ENCODE data around the gene DNAH1. TPM values are rescaled to one million over a fixed set of nuclear protein-coding genes. Genes with fewer than 3 reads are reported as not detected.

The DNAH1 gene
- total and polyA plus RNA-seq, 2 experiments from 2014 or later = 0.81 to 4.0 TPM

DNA sequence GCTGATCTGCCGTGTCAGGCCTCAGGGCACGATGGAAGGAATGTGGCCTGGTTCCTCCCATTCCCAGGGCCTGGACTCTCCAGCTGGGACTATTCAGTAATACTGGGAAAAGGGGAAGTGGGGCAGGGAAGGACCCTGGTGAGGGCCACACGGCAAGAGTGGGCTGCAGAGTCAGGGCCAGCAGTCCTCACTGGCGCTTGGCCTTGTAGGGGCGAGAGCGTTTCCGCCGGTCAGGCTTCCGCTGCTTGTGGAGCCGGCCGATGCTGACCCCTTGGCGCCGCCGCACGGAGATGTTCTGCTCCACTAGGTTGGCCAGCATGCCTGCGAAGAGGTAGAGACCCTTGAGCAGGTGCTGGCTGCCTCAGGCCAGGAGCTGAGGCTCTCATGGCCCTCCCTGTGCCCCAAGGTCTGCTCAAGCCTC is 86.0 kb downstream of the DNAH1 start:
- no peaks in the 10 kb centered on the region for H3K9me2 ChIP-seq (ENCODE audit: insufficient read depth)
- no peak overlapping the region for H3K4me3 ChIP-seq
- WGBS, 2 experiments (ENCODE audit: low coverage in 1 of 2, low lambda C conversion rate in 2 of 2, missing lambda C conversion rate in 2 of 2) = 92 to 94% methylated on average over 16 of the region's 16 CpGs
- no peak overlapping the region for H3K27ac ChIP-seq
- no peak overlapping the region for H3K9ac ChIP-seq
- DNase-seq = no peak
- H2AFZ ChIP-seq = no peak overlapping the region
- peaks cover 6% of the 10 kb centered on the region; the same call in 1 of the 2 replicates for H3K36me3 ChIP-seq (ENCODE audit: low read depth)
- no peaks in the 10 kb centered on the region for H3K4me1 ChIP-seq (ENCODE audit: insufficient read depth)
- no peak for TF ChIP-seq EZH2phosphoT487 (IDR thresholded peaks at IDR 0.05; ENCODE audit: insufficient read depth, low read depth)
- TF ChIP-seq EZH2 (IDR thresholded peaks at IDR 0.05; ENCODE audit: insufficient read depth, poor library complexity, severe bottlenecking) = no peak
- no peak overlapping the region for H3K4me2 ChIP-seq (ENCODE audit: unreplicated experiment)
- no peaks in the 10 kb centered on the region for H3K9me3 ChIP-seq (ENCODE audit: low read depth)
- H3K27me3 ChIP-seq (replicated peaks; ENCODE audit: insufficient read depth) = no peaks in the 10 kb centered on the region
- peaks cover 8% of the 10 kb centered on the region for H3K79me2 ChIP-seq (ENCODE audit: insufficient read depth)
- in situ Hi-C loops (cut with MboI) = no loop called here
- H4K20me1 ChIP-seq (ENCODE audit: insufficient read depth) = no peaks in the 10 kb centered on the region
- no peaks in the 10 kb centered on the region for H3F3A ChIP-seq (ENCODE audit: insufficient read depth)

DNA sequence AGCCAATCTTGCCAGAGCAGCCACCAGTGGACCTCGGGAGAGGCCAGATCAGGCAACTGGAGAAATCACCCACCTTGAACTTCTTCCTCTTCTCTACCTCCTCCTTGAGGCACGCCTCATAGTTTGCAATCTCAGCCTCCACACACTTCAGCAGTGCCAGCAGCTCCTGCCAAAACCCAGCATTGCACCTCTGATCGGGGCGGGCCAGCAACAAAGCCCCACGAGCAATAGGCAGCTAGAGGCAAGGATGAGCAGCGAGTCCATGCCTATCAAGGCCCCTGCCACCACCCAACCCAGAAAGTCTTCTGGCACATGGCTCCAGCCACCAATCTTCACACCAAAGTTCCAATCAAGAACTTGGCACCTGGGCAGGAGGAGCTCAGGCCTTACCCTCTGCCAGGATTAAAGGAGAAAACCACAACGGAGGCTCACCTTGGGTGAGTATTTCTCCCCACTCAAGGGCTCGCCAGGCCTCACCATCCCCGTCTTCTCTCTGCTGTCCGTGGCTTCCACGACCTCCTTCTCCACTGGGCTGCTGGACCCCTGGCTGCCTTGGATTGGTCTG is 86.7 kb downstream of the DNAH1 start:
- in situ Hi-C loops (cut with MboI) = no loop called here
- WGBS, 2 experiments (ENCODE audit: low coverage in 1 of 2, low lambda C conversion rate in 2 of 2, missing lambda C conversion rate in 2 of 2) = 88 to 92% methylated on average over 11 of the region's 11 CpGs
- Histone ChIP-seq H3K9me3 (ENCODE audit: low read depth) (no peaks in the 10 kb centered on the region), H3F3A (ENCODE audit: insufficient read depth) (no peaks in the 10 kb centered on the region), H3K9ac (no peak overlapping the region), H3K27me3 (replicated peaks; ENCODE audit: insufficient read depth) (no peaks in the 10 kb centered on the region), H3K36me3 (ENCODE audit: low read depth) (peaks cover 6% of the 10 kb centered on the region; the same call in 1 of the 2 replicates), H3K27ac (no peak overlapping the region), H3K4me1 (ENCODE audit: insufficient read depth) (no peaks in the 10 kb centered on the region), H3K9me2 (ENCODE audit: insufficient read depth) (no peaks in the 10 kb centered on the region), H2AFZ (no peak overlapping the region), H4K20me1 (ENCODE audit: insufficient read depth) (no peaks in the 10 kb centered on the region), H3K4me2 (ENCODE audit: unreplicated experiment) (no peak overlapping the region), H3K79me2 (ENCODE audit: insufficient read depth) (peaks cover 14% of the 10 kb centered on the region), H3K4me3 (no peak overlapping the region)
- no peak for DNase-seq
- TF ChIP-seq EZH2 (IDR thresholded peaks at IDR 0.05; ENCODE audit: insufficient read depth, poor library complexity, severe bottlenecking) = no peak

DNA sequence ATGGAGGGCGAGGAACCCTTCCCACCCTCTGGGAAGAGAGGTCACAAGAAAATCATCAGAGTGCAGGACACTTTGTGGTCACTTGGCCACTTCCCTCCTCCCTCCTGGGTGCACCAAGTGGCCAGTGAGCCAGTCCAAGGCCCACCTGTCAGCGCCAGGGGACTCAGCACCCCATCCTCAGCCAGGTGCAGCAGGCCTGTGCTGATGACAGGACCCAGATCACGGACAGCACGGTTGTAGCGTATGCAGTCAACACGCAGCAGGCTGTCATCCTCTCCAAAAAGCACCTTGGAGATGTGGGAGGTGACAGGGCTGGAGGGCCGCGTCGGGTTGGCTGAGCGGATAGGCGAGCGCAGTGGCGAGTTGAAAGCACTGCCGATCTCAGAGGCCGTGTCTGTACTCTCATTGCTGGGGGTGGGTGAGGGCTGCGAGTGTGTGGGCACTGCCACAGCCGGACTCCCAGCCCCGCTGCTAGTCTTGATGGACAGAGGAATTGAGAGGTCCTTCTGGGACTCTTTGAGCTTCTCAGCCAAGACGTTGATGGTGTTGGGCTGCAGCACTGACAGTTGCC is 87.2 kb downstream of the DNAH1 start:
- no peak overlapping the region for H3K4me3 ChIP-seq
- in situ Hi-C loops (cut with MboI) = no loop called here
- H3K9me3 ChIP-seq (ENCODE audit: low read depth) = no peaks in the 10 kb centered on the region
- no peaks in the 10 kb centered on the region for H3K27me3 ChIP-seq (replicated peaks; ENCODE audit: insufficient read depth)
- no peak for DNase-seq
- no peak overlapping the region for H3K9ac ChIP-seq
- H4K20me1 ChIP-seq (ENCODE audit: insufficient read depth) = no peaks in the 10 kb centered on the region
- TF ChIP-seq EZH2phosphoT487 (IDR thresholded peaks at IDR 0.05; ENCODE audit: insufficient read depth, low read depth) (no peak), EZH2 (IDR thresholded peaks at IDR 0.05; ENCODE audit: insufficient read depth, poor library complexity, severe bottlenecking) (no peak)
- peaks cover 20% of the 10 kb centered on the region for H3K79me2 ChIP-seq (ENCODE audit: insufficient read depth)
- H2AFZ ChIP-seq = no peak overlapping the region
- no peak overlapping the region for H3K4me2 ChIP-seq (ENCODE audit: unreplicated experiment)
- H3F3A ChIP-seq (ENCODE audit: insufficient read depth) = no peaks in the 10 kb centered on the region
- H3K4me1 ChIP-seq (ENCODE audit: insufficient read depth) = 0 out of 2 replicates have a peak, but pooled peaks cover under 1% of the 10 kb centered on the region
- no peaks in the 10 kb centered on the region for H3K9me2 ChIP-seq (ENCODE audit: insufficient read depth)
- peaks cover 6% of the 10 kb centered on the region; the same call in 1 of the 2 replicates for H3K36me3 ChIP-seq (ENCODE audit: low read depth)
- WGBS, 2 experiments (ENCODE audit: low coverage in 1 of 2, low lambda C conversion rate in 2 of 2, missing lambda C conversion rate in 2 of 2) = 92 to 96% methylated on average over 18 to 19 of the region's 19 CpGs
- no peak overlapping the region for H3K27ac ChIP-seq

DNA sequence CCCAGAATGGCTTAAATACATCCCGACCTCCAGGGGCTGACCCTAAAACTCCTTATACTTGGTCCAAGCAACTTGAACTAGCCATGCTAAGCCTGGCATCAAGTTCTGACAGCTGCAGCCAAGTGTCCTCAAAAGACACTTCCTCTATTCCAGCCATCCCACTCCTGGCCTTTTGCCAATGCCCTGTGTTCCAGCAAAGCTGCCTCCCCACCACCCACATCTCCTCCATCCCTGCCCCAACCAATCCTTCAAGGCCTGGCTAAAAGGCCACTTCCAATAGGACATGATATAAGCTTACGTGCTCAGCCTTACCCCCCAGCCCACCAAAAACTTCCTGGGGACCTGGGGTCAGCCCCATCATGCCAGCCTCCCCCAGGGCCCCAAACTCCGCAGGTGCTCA is 87.8 kb downstream of the DNAH1 start:
- peaks cover 26% of the 10 kb centered on the region for H3K79me2 ChIP-seq (ENCODE audit: insufficient read depth)
- no peaks in the 10 kb centered on the region for H3F3A ChIP-seq (ENCODE audit: insufficient read depth)
- no peaks in the 10 kb centered on the region for H3K9me2 ChIP-seq (ENCODE audit: insufficient read depth)
- peaks cover 6% of the 10 kb centered on the region; the same call in 1 of the 2 replicates for H3K36me3 ChIP-seq (ENCODE audit: low read depth)
- H3K4me3 ChIP-seq = no peak overlapping the region
- no peaks in the 10 kb centered on the region for H4K20me1 ChIP-seq (ENCODE audit: insufficient read depth)
- DNase-seq = no peak
- TF ChIP-seq EZH2 (IDR thresholded peaks at IDR 0.05; ENCODE audit: insufficient read depth, poor library complexity, severe bottlenecking) (no peak), EZH2phosphoT487 (IDR thresholded peaks at IDR 0.05; ENCODE audit: insufficient read depth, low read depth) (no peak)
- H3K27me3 ChIP-seq (replicated peaks; ENCODE audit: insufficient read depth) = no peaks in the 10 kb centered on the region
- WGBS, 2 experiments (ENCODE audit: low coverage in 1 of 2, low lambda C conversion rate in 2 of 2, missing lambda C conversion rate in 2 of 2) = 74 to 76% methylated on average over 3 of the region's 3 CpGs
- H3K4me2 ChIP-seq (ENCODE audit: unreplicated experiment) = no peak overlapping the region
- no peaks in the 10 kb centered on the region for H3K9me3 ChIP-seq (ENCODE audit: low read depth)
- H3K9ac ChIP-seq = no peak overlapping the region
- no peak overlapping the region for H2AFZ ChIP-seq
- in situ Hi-C loops (cut with MboI) = no loop called here
- no peak overlapping the region for H3K27ac ChIP-seq
- H3K4me1 ChIP-seq (ENCODE audit: insufficient read depth) = peaks cover 7% of the 10 kb centered on the region
